HG03571 (cell line): ENCODE results near the gene KLHL3.

Experiments used
- ATAC-seq: cut with Tn5 transposase; IDR thresholded peaks from one replicate; pipeline ENCODE4 v1.9.1; 2021; ENCODE audit not compliant: unreplicated experiment

The KLHL3 gene

DNA sequence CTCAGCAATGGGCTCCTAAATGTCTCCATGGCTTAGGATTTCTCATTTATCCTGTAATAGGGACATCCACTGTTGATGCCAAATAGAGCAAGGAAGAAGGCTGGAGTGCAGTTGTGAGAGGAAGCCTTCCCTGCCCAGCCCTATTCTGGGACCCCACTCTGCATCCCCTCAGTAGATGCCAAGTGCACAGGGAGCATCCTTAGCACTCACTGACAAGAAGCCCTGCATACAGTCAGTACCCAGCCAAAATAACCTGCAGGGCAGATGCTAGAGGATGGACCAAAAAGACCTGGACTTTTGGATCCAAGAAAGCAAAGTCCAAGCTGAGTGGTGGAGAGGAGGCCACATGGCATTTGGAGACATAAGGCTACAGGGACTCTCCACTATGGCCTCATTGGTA is 123.3 kb downstream of the KLHL3 start:
- no peak for ATAC-seq

DNA sequence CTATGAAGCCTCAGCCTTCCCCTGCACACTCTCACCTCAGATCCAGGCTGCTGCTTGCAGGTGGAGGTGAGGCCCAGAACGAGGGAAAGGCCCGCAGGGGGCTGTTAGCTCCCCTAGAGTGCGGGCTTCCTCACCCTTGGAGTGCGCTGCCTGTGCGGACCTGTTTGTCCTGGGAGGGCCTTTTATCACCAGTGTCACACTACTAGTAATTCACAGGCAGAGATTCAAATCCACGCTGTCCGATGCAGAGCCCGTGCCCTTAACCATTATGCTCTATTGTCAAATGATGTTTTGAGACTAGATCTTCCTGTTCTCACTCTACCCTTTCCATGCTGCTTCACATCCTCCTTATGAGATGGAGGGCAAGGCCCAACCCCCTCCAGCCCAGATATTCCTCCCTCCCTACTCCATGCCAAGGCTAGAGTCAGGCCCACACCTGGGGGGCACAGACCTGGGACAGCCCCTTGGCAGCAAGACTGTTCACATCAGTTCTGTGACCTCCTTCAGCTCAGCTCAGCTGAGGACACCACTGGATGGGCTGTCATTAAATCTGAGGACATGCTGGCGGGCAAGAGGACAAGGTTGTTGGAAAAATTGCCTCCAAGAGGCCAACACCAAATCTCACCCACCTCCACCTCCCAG is 124.0 kb downstream of the KLHL3 start:
- no peak for ATAC-seq

DNA sequence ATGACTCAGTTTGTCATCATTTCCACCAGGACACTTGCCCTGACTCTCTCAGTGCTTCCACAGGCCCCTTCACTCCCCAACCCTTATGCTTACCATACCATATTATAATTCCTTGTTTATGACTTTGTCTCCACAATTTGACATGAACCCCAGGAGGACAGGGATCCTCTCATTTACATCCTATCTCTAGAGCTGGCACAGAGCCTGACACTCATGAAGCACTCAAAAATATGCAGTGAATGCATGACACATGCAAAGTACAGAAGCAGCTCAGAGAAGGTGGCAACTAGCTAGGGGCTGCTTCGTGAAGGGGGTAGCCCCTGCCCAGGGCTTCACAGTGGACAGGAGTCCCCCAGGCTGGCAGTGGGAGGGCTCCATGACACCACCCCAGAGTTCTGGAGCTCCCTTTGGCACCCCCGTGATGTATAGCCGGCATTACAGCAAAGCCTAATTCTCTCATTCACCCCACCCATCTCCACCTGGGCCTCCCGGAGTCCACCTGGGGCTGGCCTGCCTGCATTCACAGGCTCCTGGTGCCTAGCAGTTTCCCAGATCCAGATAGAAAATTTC is 124.8 kb downstream of the KLHL3 start:
- no peak for ATAC-seq

DNA sequence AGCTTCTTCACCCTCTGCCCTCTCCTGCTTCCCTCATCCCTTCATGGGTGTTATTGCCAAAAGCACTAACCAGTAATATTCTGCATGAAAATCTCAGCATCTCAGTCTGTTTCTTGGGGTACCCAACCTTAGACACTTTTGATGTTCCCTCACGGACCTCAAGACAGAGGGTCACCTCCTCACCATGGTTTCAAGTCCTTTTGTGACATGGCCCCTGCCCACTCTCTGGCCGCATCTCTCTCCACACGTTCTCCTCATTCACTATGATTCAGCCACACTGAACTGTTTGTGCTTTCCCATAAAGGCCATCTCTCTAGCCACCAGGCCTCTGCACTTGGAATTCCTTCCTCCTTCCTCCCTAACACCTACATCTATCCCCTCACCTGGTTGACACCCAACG is 125.3 kb downstream of the KLHL3 start:
- no peak for ATAC-seq

DNA sequence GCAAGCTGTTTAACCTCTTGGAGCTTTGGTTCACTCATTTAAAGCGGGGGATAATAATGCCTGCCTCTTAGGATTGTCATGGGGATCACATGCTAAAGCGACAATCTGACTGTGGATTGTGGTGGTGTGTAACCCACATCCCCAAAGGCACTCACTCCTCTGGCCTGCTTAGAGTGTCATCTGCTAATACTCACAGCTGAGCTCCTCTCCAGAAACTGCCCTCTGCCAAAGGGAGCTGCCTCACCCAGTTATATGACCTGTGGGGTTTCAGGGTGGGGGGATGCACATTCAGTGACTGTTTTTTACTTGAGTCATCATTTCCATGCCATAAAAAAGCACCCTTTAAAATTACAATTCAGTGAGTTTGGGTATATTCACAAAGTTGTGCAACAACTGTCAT is 126.8 kb downstream of the KLHL3 start:
- no peak for ATAC-seq

DNA sequence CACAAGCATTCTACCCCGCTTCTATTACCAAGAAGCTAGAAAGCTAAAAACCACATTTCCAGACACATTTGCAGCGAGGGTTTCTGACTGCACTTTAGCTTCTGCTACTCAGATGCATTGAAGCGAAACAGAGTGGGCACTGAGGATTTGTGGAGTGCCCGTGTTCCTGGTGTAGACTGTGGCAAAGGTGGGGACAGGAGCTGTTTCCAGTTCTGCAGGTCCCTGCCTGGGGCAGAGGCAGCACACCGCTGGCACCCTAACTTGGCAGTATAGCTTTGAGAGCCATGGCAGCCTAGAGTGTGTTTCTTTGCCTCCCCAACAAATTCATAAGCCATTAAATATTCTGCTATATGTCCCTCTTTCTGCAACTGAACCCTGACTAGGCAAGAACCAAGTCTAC is 128.1 kb downstream of the KLHL3 start:
- ATAC-seq: no peak

DNA sequence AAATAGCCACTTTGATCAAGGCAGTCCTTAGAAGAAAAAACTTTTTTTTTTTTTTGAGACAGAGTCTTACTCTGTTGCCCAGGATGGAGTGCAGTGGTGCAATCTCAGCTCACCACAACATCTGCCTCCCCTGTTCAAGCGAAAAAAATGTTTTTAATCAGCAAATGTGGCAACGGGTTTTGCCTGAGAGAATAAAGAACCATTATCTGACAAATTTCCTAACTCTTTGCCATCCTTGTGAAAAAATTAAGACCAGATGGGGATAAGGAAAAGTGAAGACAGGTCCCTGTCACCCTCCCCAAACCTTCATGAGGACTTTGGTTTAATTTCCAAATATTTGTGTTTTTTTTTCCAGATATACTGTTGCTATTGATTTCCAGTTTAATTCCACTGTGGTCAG is 129.5 kb downstream of the KLHL3 start:
- ATAC-seq: no peak

DNA sequence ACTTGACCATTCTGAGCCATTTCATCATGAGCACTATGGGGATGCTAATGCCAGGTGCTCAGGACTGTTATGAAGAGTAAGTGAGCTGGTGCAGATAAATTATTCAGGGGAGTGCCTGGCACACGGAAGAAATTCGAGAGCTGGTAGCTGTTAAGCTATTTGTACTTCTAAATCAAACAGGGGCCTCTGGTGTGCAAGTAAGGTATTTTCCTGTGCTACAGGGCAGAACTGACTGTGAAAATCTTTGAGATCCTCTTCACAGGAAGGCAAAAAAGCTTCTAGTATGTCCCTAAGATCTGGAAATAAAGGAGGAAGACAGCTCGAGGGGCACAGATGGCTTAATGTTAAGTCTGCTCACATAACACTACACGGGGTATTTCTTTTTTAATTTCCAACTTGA is 130.5 kb downstream of the KLHL3 start:
- no peak for ATAC-seq

DNA sequence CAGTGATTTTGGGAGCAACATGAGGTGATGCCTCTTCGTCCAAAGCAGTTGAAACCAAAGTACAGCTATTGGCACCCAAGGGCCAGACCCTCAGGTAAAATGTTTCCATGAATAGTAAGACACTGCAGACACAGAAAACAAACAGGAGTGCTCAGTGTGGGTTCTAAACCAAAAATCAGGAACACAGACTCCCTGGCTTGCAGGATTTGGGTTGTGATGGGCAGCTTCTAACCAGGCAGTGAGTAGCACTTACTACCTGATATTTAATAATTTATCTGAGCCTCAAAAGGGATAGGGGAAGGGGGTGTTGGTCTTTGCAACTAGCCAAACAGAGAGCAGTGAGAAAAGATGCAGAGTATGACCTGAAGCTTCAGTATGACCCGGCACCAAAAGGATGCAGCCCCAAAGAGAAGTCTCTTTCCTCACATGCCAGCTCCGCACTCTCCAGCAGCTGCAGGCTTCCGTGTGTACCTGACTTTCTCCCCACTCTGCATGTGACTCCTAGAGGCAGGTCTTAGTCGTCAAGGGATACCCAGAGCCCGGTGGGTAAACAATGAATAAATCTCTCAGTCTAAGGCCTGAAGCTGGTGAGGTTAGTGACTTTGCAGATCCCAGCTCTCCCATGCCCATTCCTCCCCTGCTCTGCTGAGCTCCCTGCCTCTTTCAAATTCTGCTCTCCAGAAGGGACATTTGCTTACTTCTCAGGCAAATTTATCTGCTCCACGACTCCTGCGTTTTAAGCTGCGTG is 131.4 kb downstream of the KLHL3 start:
- ATAC-seq: no peak

DNA sequence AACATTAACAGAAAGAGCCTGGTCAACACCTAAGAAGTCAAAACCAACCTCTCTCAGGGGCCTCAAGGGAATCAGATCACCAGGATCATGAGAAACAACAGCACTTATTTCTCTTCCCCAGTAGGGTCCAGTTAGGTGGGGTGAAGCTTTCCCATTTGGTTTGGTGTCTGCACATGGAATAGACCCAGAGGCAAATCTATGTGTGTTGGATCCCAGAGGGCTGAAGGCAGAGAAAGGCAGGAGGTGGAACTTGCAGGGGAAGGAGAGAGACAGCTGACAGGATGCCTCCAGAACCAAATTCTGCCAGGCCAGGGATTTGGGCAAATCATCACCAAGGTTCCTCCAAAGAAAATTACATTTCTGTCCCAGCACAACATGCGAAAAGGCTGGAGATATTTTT is 132.0 kb downstream of the KLHL3 start:
- ATAC-seq: no peak

DNA sequence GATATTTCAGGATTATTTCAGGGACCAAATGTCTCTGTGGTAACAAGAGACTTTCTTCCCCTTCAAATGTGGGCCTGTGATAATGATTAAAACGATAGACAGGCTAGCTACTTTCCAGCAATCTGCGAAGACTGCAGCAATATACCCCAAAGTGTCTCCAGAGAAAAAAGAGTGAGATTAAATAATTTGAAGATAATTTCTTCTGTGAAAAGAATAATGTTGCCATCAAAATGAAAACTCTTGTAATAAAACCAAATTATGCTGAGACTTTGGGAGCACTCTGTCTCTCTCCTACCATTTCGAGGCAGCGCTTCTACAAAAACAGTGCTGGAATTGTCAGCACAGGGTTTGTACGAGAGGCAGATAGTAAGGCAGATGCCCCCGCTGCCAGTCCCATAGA is 132.5 kb downstream of the KLHL3 start:
- ATAC-seq: no peak

DNA sequence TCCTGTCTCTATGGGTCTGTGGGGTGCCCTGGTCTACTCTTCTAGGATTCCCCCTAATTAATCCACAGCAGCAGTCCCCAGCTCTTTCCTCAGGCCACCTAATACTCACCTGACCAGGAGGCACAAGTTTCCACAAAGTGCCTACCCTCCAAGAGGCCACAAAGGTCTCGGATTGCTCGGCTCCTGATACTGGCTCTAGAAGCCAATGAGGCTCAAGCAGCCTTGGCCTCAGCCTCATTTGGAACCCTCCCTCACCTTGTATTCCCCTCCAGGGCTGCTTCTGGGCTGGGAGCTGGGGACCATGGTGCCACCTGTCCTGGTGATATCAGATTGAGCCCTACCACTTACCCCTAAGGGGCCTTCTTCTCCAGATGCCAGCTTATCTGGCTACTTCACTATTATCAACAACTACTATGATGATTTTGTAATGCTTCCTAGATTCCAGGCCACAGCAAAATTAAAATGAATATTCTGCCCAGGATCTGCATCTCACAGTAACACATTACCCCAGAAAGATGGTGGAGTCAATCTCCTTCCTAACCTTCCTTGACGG is 133.1 kb downstream of the KLHL3 start:
- no peak for ATAC-seq

DNA sequence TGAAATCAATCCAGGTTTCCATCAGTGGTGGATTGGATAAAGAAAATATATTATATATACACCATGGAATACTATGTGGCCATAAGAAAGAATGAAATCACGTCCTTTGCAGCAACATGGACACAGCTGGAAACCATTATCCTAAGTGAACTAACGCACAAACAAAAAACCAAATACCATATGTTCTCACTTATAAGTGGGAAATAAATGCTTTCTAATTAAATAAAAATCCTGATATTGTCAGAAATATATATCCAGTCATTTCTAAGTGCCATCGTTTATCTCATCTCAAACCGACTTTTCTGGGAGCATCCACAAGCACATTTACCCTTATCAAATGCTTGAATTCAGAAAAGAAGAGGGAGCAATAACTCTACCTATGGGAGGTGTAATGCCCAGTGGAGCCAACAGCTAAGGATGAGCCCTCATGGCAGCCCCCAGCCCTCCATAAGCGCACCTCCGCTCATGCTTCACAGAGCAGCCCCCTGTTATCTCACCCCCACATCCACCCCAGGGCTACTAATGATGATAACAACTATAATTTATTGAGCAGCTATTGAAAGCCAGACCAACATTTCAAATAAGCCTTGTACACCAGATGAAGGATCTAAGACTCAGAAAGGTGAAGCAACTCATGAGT is 135.0 kb downstream of the KLHL3 start:
- ATAC-seq: no peak

DNA sequence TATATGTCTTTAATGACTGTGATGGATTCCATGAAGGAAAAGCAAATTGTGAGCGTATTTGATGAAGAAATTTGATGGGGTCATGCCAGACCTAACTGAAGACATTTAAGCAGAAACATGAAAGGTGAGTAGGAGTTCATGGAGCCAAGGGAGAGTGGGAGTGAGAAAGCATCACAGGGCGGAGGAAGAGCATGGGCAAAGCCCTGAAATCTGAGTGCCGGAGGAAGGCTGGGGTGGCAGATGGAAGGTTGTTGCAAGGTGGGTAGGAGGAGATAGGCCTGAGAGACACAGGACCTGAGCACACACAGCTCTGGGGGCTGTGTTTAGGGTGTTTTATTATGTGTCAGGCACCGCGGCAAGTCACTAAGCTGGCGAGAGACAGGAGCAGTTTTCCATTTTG is 136.4 kb downstream of the KLHL3 start:
- no peak for ATAC-seq

DNA sequence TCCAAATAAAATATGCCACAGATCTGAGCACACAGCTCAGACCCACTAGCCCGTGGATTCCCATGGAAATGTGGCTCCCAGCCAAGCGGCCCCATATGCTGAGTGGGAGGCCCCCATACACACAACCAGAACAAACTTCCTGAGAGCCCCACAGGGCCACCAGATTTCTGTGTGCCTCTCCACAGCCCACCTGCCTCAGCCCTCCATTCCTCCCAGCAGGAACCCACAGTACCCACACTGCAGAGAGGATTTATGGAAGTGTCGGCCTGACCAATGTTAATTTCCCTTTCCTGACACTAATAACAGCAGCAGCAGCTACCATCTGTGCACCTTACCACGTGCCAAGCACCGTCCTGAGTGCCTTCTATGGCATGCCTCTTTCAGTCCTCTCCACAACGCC is 137.5 kb downstream of the KLHL3 start:
- ATAC-seq: no peak

DNA sequence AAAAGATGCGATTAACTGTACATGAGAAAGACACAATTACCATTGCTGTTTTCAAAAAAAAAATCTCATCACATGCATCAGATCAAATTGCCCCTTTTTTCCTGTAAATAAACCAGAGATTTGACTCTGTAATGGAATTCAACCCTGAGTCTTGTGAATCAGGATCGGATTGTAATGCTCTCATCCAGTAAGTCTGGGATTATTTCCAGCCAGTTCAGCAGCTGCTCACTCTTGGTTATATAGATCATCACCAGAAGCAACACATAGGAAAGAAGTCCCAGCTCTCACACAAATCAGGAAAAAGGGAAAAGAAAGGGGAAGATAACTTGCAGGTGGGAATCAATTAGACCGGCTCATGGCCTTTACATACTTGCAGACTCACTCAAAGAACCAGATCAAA is 138.9 kb downstream of the KLHL3 start:
- ATAC-seq: no peak

DNA sequence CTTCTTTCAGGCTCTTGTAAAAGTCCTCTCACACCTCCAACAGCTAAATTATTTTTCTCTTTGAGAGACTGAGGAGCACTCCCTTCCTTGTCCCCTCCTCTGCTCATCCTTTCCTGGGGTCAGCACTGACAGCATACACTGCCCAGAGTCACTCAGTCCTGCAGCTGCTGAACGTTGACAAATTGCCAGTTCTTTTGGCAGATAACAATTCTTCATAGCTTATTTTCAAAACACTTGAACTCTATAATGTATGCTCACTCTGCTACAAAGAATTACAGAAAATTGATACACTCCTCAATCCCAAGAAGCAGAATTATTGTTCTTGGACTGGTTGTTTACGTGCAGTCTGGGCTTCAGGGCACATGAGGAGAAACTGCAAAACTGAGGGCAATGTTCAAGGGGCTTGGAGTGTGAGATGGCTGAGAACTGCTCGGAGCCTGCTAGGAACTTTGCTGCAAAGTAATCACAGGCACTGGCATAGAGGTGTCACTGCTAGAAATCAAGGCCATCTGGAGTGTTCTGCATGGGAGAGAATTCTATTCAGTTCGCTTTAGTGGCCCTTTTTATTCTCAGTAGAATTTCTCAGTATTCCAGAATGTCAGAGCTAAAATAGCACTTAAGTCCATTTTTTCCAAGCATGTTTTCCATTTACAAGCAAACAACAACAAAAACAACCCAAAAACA is 140.4 kb downstream of the KLHL3 start:
- no peak for ATAC-seq

DNA sequence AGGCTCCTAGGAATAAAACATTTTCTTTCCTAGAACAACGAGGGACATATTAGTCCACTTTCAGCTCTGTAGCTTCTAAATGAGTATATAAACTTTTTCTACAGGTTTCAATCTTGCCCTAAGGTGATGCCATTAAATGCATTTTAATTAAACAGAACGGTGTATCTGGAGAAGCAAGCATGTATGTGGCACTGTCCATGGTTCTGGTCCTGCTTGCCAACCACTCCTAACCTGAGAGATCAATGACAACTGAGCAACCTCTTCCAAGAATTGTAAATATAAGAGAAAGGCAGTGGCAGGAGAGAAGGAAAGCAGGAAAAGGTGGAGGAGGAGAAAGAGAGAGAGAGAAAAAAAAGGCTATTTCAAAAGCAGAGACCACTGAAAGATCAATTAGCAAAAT is 141.2 kb downstream of the KLHL3 start:
- no peak for ATAC-seq

DNA sequence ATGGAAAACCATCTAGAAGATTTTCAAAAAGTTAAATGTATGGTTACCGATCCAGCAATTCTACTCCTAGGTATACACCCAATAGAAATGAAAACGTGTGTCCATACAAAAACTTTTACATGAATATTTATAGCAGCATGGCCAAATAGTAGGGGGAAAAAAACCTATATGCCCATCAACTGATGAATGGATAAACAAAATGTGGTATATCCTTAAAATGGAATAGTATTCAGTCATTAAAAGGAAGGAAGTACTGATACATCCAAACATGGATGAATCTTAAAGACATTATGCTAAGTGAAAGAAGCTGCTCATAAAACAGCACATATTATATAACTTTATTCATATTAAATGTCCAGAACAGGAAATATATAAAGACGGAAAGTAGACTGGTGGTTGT is 143.6 kb downstream of the KLHL3 start:
- no peak for ATAC-seq

DNA sequence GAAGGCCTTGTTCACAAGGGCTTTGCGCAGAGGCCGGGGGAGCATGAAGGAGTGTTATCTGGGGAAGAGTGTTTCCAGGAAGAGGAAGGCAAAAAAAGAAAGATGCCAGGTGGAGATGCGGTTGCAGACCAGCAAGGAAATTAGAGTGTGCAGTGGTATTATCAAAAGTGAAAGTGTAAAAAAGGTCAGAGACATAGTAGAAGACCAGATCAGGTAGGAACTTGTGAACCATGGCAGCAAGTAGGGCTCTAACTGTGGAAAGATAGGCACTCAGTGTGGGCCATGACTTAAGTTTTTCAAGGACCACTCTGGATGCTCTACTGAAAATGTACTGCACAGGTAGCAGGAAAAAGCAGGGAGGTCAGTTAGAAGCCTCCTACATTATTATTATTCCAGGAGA is 146.7 kb downstream of the KLHL3 start:
- no peak for ATAC-seq

DNA sequence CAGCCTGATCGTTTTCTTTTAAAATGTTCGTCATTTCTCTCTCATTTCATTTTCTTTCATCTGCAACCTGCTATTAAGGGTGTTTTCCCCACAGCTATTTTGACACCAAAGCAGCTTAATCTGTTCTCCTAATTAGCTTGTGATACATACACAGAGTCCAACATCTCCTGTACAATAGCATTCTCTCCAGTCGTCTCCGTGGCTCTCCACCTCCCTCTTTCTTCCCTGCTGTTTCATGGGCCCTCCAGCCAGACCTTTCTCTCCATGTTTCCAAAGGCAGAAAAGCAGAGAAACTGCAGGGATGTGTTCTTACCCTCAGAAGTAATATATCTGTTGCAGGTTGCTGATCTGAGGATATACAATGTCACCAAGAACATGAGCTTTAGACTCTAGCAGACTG is 148.0 kb downstream of the KLHL3 start:
- no peak for ATAC-seq
